Kidney epithelial cell (primary cell): ENCODE results near the gene SKAP1. TPM values are rescaled to one million over a fixed set of nuclear protein-coding genes. Genes with fewer than 3 reads are reported as not detected.
"Not testable (repeated sequence)": the region's sequence is repeated elsewhere in the genome, so short reads cannot be mapped to it uniquely, and the experiment has no call there.

Experiments
- DNase-seq: peaks from one replicate; pipeline ENCODE4 v3.0.0-alpha.2; 2010; ENCODE audit warnings: low read depth
- H3K27me3 ChIP-seq: 2 replicates; pipeline ENCODE4 v1.6.0; 2011; ENCODE audit warnings: low read length; ENCODE audit not compliant: control insufficient read depth, insufficient read depth
- H3K36me3 ChIP-seq: 2 replicates; pipeline ENCODE4 v1.5.1; 2011; ENCODE audit warnings: low read length; ENCODE audit not compliant: control insufficient read depth, insufficient read depth
- H3K4me3 ChIP-seq: 2 replicates; pipeline ENCODE4 v1.5.1; 2011; ENCODE audit warnings: low read depth, mild to moderate bottlenecking, control low read depth, low read length
- total RNA-seq: library from RNA; depleted of rRNA; stranded (reverse); fragments of >200 nt; gene quantifications from 2 replicates; pipeline ENCODE4 v1.2.3, GENCODE V29; 2015
- TF ChIP-seq, protein P1 (sequence below): IDR thresholded peaks from 2 replicates; pipeline ENCODE4 v1.5.1; 2011; ENCODE audit warnings: mild to moderate bottlenecking, moderate library complexity, low read length, control low read depth, inconsistent platforms; ENCODE audit not compliant: insufficient read depth, poor library complexity, severe bottlenecking

Gene SKAP1
- total RNA-seq, 1 donor from 2014 or later = 5.6 TPM

- Histone ChIP-seq H3K36me3 (no peaks in the 10 kb centered on the region), H3K27me3 (no peaks in the 10 kb centered on the region), H3K4me3 (no peak overlapping the region)
- no peak for DNase-seq
- TF ChIP-seq, protein P1, sequence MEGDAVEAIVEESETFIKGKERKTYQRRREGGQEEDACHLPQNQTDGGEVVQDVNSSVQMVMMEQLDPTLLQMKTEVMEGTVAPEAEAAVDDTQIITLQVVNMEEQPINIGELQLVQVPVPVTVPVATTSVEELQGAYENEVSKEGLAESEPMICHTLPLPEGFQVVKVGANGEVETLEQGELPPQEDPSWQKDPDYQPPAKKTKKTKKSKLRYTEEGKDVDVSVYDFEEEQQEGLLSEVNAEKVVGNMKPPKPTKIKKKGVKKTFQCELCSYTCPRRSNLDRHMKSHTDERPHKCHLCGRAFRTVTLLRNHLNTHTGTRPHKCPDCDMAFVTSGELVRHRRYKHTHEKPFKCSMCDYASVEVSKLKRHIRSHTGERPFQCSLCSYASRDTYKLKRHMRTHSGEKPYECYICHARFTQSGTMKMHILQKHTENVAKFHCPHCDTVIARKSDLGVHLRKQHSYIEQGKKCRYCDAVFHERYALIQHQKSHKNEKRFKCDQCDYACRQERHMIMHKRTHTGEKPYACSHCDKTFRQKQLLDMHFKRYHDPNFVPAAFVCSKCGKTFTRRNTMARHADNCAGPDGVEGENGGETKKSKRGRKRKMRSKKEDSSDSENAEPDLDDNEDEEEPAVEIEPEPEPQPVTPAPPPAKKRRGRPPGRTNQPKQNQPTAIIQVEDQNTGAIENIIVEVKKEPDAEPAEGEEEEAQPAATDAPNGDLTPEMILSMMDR = no peak
Measured at GRCh38 chr17:48455791-48456190, 25.8 kb upstream of the SKAP1 start.

DNA sequence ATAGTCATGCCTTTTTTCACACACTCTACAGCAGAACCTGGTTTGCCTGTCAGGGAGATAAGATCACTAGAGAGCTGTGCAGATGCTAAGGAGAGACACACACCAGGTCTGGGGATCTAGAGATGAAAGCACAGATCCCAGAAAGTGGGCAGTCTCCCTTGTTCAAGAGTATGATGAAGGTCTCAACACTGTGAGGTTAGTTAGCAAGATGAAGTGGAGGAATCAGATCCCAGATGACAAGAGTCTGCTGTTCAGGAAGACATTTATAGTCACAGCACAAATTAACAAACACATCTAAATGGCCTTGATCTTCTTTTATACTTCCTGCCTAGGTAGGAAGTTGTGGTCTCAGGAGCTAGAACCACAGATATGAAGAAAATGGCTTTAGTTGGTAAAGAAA is 23.4 kb upstream of the SKAP1 start:
- no peak for DNase-seq
- TF ChIP-seq, protein P1 = no peak
- Histone ChIP-seq H3K4me3 (no peak overlapping the region), H3K27me3 (no peaks in the 10 kb centered on the region), H3K36me3 (no peaks in the 10 kb centered on the region)

- Histone ChIP-seq H3K4me3 (no peak overlapping the region), H3K36me3 (no peaks in the 10 kb centered on the region), H3K27me3 (no peaks in the 10 kb centered on the region)
- TF ChIP-seq, protein P1 = no peak
- no peak for DNase-seq
Measured at GRCh38 chr17:48451489-48451888, 21.5 kb upstream of the SKAP1 start.

DNA sequence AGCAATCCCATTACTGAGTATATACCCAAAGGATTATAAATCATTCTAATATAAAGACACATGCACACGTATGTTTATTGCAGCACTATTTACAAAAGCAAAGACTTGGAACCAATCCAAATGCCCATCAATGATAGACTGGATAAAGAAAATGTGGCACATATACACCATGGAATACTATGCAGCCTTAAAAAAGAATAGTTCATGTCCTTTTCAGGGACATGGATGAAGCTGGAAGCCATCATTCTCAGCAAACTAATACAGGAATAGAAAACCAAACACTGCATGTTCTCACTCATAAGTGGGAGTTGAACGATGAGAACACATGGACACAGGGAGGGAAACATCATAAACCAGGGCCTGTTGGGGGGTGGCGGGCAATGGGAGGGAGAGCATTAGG is 19.3 kb upstream of the SKAP1 start:
- DNase-seq, H3K36me3 ChIP-seq, H3K4me3 ChIP-seq, H3K27me3 ChIP-seq: not testable (repeated sequence)

- no peaks in the 10 kb centered on the region for H3K27me3 ChIP-seq
- H3K4me3 ChIP-seq = no peak overlapping the region
- TF ChIP-seq, protein P1 = no peak
- no peak for DNase-seq
- no peaks in the 10 kb centered on the region for H3K36me3 ChIP-seq
Measured at GRCh38 chr17:48445248-48445620, 15.2 kb upstream of the SKAP1 start.

GRCh38 chr17:48444516-48445247 is 14.7 kb upstream of the SKAP1 start:
- TF ChIP-seq, protein P1 = no peak
- Histone ChIP-seq H3K36me3 (no peaks in the 10 kb centered on the region), H3K27me3 (no peaks in the 10 kb centered on the region), H3K4me3 (no peak overlapping the region)
- DNase-seq = no peak
